ENCODE measurements around the gene PADI1.
"Not testable (repeated sequence)": the region's sequence is repeated elsewhere in the genome, so short reads cannot be mapped to it uniquely, and the experiment has no call there.

PADI1 gene

DNA sequence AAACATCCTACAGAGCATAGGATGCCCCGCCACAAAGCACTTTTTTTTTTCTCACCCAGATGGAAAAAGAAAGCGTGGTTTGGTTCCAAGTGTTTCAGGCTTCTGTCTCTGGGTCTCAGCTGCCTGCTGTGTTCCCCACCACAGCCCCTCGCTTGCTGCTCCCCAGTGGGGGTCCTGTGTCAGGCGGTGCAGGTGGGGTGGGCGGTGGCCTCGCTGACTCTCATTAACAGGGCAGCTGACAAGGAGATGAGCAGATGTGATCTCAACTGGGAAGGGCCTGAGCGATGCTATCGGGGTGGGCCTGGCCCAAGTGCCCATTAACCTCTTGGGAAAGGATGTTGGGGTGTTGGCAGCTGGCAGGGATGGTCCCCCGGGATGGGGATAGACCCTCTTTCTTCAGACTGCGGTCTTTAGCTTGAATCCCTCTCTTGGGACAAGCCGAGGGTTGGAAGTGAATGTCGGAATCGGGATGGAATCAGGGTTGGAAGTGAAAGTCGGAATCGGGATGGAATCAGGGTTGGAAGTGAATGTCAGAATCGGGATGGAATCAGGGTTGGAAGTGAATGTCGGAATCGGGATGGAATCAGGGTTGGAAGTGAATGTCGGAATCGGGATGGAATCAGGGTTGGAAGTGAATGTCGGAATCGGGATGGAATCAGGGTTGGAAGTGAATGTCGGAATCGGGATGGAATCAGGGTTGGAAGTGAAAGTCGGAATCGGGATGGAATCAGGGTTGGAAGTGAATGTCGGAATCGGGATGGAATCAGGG is 36.3 kb downstream of the PADI1 start:
- DNase-seq (ENCODE audit: low spot score), result not testable (repeated sequence)

DNA sequence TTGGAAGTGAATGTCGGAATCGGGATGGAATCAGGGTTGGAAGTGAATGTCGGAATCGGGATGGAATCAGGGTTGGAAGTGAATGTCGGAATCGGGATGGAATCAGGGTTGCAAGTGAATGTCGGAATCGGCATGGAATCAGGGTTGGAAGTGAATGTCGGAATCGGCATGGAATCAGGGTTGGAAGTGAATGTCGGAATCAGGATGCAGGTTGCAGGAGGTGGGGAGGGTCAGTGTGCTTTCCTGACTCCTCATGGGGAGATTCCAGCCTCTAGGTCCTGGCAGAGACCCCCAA is 36.8 kb downstream of the PADI1 start:
- not testable (repeated sequence) for DNase-seq (ENCODE audit: low spot score)

DNA sequence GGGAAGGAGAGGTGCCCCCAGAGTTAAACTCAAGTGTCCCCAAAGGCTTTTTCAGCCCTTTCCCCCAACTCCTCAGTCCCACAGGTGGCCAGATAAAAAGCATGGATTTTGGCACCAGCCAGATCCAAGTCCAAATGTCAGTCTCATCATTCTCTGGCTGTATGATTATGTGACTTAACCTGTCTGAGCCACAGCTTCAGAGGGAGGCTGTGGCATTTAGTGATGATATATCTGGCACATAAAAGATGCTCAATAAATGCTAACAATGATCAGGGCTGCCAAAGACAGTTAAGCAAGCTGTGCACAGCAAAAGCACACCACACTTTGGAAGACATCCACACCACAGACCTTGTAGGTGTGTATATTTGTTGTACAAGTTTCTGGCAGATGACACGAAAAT is 38.3 kb downstream of the PADI1 start:
- DNase-seq (ENCODE audit: low spot score), result no peak

DNA sequence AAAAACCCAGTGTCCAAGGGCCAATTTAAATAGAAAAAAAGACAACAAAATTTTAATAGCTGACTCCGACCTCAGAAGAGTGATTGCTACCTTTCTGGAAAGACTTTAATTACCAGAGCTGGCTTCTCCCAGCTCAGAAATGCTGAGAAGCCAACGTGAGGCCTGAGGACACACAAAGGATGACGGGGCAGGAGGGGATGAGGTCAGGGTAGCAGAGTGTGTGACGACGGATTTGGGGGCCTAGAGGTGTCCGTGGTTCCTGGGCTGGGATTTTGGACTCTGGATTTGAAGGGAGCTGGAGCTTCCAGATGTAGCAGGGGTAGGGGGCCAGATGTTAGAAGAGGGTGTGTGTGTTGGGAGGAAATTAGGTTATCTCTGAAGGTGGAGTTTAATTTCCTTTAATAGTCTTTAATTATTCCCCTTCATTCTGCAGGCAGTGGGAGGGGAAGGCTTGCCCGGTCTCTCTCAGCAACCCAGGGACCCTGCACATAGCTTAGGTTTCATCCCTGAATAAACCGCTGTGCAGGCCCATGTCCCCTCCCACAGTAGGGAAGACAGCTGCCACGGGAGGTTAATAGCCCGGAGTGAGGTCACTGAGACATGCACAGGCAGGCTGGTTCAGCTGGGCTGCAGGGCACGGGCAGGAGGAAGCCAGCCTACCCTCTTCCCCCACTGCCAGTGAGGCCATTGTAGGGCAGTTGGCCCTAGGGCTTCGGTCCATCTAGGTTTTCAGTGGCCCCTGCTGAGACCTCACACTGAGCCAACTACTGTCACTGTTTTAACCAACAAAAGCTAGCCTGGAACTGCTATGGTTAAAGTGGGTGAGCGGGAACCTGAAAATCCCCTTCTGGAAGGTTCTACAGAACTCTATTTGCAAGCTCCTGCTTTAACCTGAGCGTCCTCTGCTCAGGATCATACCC is 40.2 kb downstream of the PADI1 start:
- no peak for DNase-seq (ENCODE audit: low spot score)

DNA sequence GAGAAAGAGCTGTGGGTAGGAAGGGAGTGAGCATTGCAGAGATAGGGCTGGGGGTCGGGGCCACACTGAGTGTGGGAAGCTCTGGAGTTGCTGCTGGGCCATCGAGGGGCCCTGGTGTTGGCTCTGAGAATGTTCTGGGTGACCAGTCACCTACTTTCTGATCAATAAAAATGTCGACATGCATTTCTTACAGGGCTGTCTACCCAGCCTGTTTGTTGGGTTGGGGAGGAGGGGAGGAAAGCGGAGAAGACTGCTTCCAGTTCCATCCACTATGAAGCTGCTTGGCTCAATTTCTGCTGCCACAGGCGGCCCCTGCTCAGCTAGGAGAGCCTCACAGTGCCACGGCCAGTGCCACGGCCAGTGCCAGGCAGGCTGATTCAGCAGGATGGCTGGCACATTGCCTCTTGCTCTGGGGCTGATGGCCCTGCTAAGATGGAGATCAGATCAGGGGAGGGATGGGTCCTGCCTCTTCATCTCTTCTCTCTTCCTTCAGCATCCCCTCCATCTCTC is 40.9 kb downstream of the PADI1 start:
- DNase-seq (ENCODE audit: low spot score), result no peak

DNA sequence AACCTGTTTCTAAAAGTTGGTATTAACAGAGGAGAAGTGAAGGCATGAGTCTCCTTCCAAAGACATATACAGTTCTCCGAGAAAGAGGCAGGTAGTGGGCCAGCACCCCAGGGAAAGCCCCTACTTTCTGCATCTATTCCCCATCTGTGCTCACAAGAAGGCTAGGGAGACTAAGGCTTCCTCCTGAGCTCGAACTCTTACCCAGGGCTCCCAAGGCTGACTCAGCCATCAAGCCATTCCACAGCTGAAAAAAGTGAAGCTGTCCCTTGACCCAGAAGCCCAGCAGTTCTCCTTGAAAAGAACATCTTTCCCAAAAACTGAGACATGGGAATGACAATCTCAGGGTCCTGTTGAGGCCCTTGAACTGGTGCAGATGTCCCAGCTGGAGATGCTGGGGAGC is 42.0 kb downstream of the PADI1 start:
- DNase-seq (ENCODE audit: low spot score), result no peak

DNA sequence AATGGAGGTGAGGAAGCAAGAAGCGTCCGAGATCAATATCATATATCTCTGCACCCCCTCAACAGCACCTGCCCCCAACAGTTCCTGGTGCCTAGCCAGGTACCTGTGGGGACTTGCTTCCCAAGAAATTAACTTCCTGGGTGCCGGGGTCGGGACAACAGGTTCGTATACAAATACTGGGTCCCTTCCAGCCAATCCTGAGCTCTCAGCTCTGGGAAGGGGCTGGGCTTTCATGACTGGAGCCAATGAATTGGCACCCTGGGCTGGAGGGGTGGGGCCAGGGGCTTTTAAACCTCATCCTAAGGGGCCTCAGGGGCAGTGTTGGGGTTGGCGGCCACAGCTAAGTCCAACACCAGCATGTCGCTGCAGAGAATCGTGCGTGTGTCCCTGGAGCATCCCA is 43.9 kb downstream of the PADI1 start, which contains the start of gene PADI3:
Gene PADI3 (plus strand): TSS at position 318 of the 400 bp plus-strand sequence. CDS start 40 bp downstream, at position 358.
- no peak for DNase-seq (ENCODE audit: low spot score)

DNA sequence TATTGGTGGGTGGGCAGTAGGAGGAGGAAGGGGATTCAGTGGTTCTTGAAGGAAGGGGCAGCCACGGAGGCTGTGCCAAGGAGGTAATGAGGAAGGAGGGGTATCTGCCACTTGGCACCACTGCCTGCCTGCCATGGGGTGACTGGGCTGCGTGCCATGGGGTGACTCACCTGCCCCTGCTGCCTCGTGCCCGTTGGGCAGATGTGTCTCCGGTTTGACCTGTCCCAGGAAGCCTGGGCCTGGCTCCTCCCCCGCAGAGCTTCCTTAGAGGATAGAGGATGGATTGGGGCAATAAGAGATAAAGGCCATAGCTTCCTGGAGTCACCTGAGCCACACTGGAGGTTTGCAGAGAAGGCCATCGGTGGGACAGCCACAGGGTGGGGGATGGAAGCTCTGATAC is 45.7 kb downstream of the PADI1 start:
- DNase-seq (ENCODE audit: low spot score), result peak; percentile 78

DNA sequence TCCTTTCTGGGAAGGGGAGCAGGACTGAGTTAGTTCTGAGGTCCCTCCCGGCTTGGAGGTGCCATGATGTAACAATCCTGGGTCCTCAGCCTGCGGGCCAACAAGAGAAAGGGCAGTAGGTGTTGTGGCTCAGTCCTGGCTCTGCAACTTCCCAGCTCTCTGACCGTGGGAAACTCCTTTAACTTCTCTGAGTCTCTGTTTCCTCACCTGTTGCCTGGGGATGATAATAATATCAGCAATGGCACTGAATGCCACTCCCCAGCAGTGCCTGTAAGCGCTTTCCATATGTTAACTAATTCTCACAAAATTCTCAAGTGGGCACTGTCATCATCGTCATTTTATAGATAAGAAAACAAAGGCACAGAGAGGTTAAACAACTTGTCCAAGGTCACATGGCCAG is 46.3 kb downstream of the PADI1 start:
- no peak for DNase-seq (ENCODE audit: low spot score)

DNA sequence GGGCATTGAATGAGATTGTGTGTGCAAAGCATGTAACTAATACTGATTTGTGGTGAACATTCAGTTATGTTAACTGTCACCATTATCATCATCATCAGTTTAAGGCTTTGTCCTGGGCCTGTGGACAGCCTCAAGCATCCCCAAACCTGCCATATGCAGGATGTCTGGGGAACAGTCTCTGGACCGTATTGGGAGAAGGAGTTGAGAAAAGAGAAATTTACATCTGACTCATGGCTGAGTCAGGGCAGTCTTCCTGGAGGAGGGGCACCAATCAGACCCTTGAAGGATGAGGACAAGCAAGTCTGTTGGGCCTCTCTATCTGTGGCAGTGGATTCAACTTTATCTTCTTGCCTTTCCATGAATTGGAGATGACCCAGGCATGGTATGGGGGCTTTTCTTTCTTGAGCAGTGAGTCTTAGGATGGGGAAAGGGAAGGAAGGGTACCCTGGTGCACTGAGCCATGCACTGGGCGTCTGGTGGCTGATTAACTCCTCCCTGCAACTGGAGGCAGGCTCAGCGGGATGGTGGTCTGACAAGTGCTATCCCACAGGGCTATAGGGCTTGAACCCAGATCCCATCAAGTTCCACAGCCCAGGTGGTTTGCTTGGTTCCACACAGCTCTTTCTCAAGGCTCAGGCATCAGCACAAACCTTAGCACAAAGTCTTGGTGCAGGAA is 46.9 kb downstream of the PADI1 start:
- DNase-seq (ENCODE audit: low spot score), result no peak

DNA sequence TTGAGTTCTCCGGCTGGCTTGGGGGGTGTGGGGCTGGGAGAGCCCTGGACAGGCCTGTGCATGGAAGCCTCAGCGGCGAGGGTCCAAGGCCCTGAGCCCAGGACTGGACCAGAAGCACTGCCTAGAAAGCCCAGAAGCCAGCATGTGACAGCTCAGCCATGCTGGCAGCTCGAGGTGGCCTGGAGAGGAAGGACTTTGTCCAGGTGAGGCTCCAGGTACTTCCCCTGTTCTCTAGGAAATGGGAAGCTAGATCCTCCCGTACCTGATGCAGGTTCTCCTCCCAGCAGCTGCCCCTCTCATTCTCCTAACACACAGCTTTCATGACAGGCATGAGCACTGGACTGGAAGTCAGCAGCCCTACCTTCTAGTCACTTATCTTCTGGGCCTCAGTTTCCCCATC is 50.4 kb downstream of the PADI1 start:
- DNase-seq (ENCODE audit: low spot score), result no peak

DNA sequence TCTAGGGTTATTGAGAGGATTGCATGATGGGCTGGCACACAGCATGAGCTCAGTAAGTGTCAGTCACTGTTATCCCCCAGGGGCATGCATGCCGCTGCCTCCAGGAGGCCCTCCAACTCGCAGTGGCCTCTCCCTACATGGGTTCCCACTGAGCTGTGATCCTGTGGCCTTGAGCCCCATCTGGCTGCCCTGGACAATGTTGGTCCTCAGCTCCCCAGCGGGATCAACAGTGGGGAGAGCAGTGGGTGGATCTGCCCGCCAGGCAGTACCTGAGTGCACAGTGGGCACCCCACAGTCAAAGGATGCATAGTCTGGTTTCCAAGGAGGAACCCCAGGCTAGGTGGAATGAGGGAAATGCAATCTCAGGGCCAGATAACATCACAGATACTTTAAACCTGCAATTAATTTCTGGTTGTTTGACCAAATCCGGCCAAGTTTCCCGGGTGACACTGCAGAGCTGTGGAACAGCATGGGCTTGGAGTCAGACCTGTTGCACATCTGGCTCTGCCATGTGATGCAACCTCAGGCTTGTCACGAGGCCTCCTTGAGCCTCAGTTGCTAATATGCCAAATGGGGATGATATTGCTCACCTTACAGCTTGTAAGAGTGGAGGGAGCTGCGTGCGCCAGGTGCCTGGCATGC is 53.3 kb downstream of the PADI1 start:
- DNase-seq (ENCODE audit: low spot score), result no peak

DNA sequence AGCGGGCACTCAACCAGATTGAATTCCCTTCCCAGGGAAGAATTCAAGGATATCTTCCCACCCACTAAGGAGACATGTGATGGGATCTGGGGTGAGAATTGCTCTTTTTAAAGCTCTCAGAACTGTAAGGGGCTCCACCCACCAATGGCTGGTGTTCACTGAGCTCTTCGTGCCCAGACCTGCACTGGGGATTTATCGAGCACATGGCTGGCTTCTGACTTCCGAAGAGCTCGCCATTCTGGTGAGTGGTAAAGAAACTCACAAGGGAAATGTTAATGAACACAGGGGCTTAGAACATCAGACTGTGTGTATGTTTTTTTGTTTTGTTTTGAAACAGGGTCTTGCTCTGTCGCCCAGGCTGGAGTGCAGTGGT is 53.8 kb downstream of the PADI1 start:
- no peak for DNase-seq (ENCODE audit: low spot score)

DNA sequence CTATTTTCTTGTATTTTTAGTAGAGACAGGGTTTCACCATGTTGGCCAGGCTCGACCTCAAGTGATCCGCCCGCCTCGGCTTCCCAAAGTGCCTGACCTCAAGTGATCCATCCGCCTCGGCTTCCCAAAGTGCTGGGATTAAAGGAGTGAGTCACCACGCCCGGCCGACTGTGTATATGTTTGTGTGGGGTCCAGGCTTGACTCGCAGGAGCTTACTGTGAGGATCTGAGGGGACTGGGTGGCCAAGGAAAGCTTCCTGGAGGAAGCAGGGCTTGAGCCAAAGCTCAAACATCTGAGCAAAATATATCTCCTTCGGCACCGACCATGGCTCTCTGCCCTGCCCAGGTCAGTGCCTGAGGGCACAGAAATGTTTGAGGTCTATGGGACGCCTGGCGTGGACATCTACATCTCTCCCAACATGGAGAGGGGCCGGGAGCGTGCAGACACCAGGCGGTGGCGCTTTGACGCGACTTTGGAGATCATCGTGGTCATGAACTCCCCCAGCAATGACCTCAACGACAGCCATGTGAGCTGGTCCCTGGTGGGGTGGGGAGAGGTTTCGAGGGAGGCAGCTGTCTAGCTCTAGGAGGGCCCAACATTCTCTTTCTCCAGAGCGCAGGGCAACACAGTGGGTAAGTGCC is 54.4 kb downstream of the PADI1 start:
- peak; percentile 21 for DNase-seq (ENCODE audit: low spot score)

DNA sequence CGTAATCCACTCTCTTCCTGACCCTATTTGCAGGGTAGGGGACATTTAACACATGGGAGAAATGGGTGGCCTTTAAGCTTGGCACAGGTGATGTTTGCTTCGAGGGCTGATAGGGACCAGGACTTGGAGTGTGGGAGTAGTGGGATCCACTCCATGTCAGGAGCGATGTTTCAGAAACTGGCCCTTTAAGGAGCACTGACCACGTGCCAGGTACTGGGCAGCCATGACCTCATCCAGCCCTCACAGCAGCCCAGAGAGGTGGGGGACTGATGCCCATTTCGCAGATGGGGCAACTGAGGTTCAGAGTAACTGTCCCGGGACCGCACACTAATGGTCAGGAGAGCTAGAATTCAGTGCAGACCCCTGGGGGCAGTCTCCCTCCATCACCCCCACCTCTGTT is 55.3 kb downstream of the PADI1 start:
- DNase-seq (ENCODE audit: low spot score), result no peak

DNA sequence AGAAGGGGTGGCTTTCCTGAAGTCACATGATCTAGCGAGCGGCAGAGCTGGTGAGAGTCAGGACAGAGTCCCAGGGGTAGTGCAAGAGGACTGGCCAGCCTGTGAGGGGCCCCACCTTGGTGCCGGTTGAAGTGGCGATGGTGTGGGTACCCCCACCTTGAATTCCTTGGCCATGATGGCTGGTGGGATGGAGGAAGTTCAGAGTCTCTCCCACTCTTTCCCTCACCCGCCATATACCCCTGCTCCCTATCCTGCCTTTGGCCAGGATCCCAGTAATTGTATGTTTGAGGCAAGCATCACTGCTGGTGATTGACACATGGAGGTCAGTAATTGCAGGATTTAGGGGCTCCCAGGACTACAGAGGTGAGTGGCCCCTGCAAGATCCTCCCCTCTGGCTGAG is 55.8 kb downstream of the PADI1 start:
- DNase-seq (ENCODE audit: low spot score), result no peak

DNA sequence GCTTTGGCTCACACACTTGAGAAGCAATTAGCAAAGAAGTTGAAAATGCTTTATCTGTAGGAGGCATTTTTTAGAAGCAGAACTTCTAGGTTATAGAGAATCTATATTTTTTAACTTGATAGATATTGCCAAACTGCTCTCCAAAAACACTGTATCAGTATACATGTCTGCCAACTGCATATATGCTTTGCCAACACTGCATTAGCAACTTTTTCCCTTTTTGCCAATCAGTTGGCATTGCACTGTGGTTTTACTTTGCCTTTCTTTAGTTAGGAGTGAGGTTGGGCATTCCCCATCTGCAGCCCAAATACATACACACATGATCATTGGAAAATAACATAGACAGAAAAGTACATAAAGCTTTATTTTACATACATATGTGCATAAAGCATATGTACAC is 59.0 kb downstream of the PADI1 start:
- DNase-seq (ENCODE audit: low spot score), result no peak

DNA sequence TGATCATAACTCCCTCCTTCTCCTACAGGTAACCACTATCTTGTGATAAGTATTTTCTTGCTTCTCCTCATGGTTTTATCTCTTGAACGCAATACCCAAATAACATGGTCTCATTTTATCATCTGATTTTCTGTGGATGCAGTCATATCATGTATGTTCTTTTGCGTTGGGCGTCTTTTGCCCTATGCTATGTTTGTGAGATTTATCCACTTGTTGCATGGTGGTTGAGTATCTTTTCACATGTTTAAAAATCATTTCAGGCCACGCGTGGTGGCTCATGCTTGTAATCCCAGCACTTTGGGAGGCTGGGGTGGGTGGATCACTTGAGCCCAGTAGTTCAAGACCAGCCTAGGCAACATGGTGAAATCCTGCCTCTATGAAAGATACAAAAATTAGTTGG is 59.5 kb downstream of the PADI1 start:
- DNase-seq (ENCODE audit: low spot score), result no peak

DNA sequence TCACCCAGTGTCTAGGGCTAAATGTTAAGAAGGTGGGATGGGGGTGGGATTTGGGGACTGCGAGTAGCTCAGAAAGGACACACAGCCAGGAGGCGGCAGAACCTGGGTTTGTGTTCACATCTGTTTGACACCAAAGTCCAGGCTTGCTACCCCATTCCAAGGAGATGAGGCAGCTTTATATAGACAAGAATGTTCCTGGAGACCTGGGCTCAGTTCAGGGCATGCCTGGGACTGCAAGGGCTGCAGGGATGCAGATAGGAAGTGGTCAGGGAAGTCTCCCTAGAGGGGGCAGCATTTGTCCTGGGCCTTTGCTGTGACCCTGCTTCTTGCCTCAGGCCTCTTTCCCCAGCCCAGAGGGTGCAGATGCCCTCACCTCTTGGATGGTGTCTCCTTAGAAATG is 60.2 kb downstream of the PADI1 start:
- DNase-seq (ENCODE audit: low spot score), result no peak

DNA sequence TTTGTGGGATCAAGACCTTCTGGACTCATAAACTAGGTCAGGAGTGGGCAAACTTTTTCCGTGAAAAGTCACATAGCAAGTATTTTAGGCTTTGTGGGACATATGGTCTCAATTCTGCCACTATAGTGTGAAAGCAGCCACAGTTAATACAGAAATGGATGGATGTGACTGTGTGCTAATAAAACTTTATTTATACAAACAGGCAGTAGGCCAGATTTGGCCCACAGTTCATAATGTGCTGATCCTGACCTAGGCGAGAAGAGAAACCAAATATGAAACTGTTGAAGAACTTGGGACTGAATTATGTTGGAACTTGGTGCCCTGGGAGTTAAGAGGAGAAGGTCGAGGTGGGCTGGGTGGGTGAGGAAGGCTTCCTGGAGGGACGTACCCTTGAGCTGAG is 61.0 kb downstream of the PADI1 start:
- no peak for DNase-seq (ENCODE audit: low spot score)

DNA sequence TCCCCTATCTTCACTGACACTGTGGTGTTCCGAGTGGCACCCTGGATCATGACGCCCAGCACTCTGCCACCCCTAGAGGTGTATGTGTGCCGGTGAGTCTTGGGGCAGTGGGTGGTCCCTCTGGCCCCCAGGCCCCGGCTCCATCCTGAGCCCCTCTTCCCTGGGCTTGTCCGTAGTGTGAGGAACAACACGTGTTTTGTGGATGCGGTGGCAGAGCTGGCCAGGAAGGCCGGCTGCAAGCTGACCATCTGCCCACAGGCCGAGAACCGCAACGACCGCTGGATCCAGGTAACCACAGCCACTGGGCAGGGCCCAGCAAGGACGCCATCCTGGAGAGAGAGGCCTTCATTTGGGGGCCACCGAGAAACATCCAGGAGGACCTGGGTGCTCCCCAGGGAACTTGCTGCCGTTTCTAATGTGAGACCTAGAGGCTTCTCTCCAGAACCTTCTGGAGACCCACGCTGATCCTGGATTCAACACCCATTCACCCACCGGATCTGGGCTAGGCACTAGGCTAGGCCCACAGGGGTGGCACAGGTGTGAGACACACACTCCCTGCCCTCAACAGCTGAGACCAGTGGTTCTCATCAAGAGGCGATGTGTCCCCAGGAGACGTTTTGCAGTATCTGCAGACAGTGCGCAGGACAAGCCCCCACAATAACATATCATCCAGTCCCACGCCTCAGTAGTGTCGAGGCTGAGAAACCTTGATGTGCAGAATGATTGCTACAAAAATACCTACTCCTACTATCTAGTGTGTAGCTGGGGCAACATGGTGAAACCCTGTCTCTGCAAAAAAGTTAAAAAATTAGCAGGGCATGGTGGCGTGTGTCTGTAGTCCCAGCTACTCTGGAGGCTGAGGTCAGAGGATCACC is 66.2 kb downstream of the PADI1 start:
- DNase-seq (ENCODE audit: low spot score), result no peak
